IMR-90 (cell line): Measurements from ENCODE around the gene CAMK2N1. TPM values are rescaled to one million over a fixed set of nuclear protein-coding genes. Genes with fewer than 3 reads are reported as not detected.

ENCODE experiments used
- ATAC-seq: fragments of 200-7000 bp; cut with Tn5 transposase; 2 replicates; pipeline ENCODE4 v1.9.1; 2020; ENCODE audit warnings: low read depth, mild to moderate bottlenecking, moderate library complexity
- BruUV-seq: library from RNA; stranded (reverse); fragments of 400-500 nt; replicated peaks from 2 replicates; lab custom pipeline; 2021; lab: Mats Ljungman, UMichigan
- CTCF ChIA-PET: fragments of 300-600 bp; formaldehyde crosslinking; extraction: SDS; loops from one replicate; lab custom pipeline; 2021; ENCODE audit warnings: antibody characterized with exemption; lab: Yijun Ruan, JAX
- POLR2A ChIA-PET: fragments of 300-600 bp; sonication (Branson Sonifier 250); formaldehyde crosslinking; loops from one replicate; lab custom pipeline; 2022; ENCODE audit warnings: antibody characterized with exemption; ENCODE audit not compliant: unreplicated experiment; lab: Charles Lee
- DNase-seq: peaks from one replicate; pipeline ENCODE4 v3.0.0; 2013
- H2AFZ ChIP-seq: replicated peaks from 2 replicates; pipeline ENCODE3; 2013; ENCODE audit warnings: low read length, mild to moderate bottlenecking; ENCODE audit not compliant: poor library complexity
- H2AK5ac ChIP-seq: 2 replicates; pipeline ENCODE4 v1.6.1; 2013; ENCODE audit warnings: low read depth, low read length, inconsistent platforms
- H2AK9ac ChIP-seq: replicated peaks from 2 replicates; pipeline ENCODE3; 2013; ENCODE audit warnings: mild to moderate bottlenecking, low read depth, low read length, moderate library complexity; ENCODE audit not compliant: poor library complexity
- H2BK120ac ChIP-seq: 2 replicates; pipeline ENCODE4 v1.6.1; 2013; ENCODE audit warnings: low read depth, low read length, inconsistent platforms
- H2BK15ac ChIP-seq: 3 replicates; pipeline ENCODE4 v1.6.1; 2013; ENCODE audit warnings: low read depth, low read length, inconsistent platforms
- H2BK20ac ChIP-seq: 2 replicates; pipeline ENCODE4 v1.6.1; 2013; ENCODE audit warnings: low read depth, mild to moderate bottlenecking, inconsistent platforms, low read length, moderate library complexity
- H2BK5ac ChIP-seq: 2 replicates; pipeline ENCODE4 v1.6.1; 2013; ENCODE audit warnings: mild to moderate bottlenecking, low read depth, low read length, inconsistent platforms; ENCODE audit not compliant: poor library complexity, severe bottlenecking
- H3K14ac ChIP-seq: replicated peaks from 2 replicates; pipeline ENCODE4 v1.6.1; 2013; ENCODE audit warnings: low read depth, low read length, inconsistent platforms
- H3K18ac ChIP-seq: 2 replicates; pipeline ENCODE4 v1.6.1; 2013; ENCODE audit warnings: low read depth, low read length, control low read depth
- H3K23ac ChIP-seq: 2 replicates; pipeline ENCODE4 v1.6.1; 2013; ENCODE audit warnings: low read depth, low read length, inconsistent platforms
- H3K27ac ChIP-seq: 2 replicates; pipeline ENCODE4 v1.5.1; 2013; ENCODE audit warnings: mild to moderate bottlenecking, control low read depth, low read length; ENCODE audit not compliant: insufficient read depth
- H3K27me3 ChIP-seq: 2 replicates; pipeline ENCODE4 v1.6.1; 2013; ENCODE audit warnings: low read length; ENCODE audit not compliant: control insufficient read depth, insufficient read depth
- H3K36me3 ChIP-seq: 2 replicates; pipeline ENCODE4 v1.6.1; 2013; ENCODE audit warnings: low read length, mixed read lengths; ENCODE audit not compliant: control insufficient read depth, insufficient read depth
- H3K4ac ChIP-seq: 2 replicates; pipeline ENCODE4 v1.6.1; 2013; ENCODE audit warnings: low read depth, low read length, inconsistent platforms
- H3K4me1 ChIP-seq: 2 replicates; pipeline ENCODE4 v1.6.1; 2013; ENCODE audit warnings: low read length, mixed read lengths; ENCODE audit not compliant: control insufficient read depth, insufficient read depth
- H3K4me2 ChIP-seq: 2 replicates; pipeline ENCODE4 v1.6.1; 2013; ENCODE audit warnings: low read depth, mild to moderate bottlenecking, control low read depth, low read length, moderate library complexity
- H3K4me3 ChIP-seq: 2 replicates; pipeline ENCODE4 v1.5.1; 2013; ENCODE audit warnings: low read depth, mild to moderate bottlenecking, control low read depth, low read length, moderate library complexity; ENCODE audit not compliant: insufficient read depth
- H3K56ac ChIP-seq: 2 replicates; pipeline ENCODE4 v1.6.1; 2013; ENCODE audit warnings: low read length, inconsistent platforms; ENCODE audit not compliant: insufficient read depth; ENCODE audit errors: extremely low read depth
- H3K79me1 ChIP-seq, 2 experiments: 2 replicates each; pipeline ENCODE4 v1.6.1; 2013; ENCODE audit warnings: low read length in 2 of 2, inconsistent platforms in 1 of 2, low read depth in 1 of 2
- H3K9ac ChIP-seq: 2 replicates; pipeline ENCODE4 v1.6.1; 2013; ENCODE audit warnings: low read depth, low read length, control low read depth
- H3K9me1 ChIP-seq: 2 replicates; pipeline ENCODE4 v1.6.1; 2013; ENCODE audit warnings: low read length, inconsistent platforms; ENCODE audit not compliant: insufficient read depth
- H3K9me3 ChIP-seq: 2 replicates; pipeline ENCODE4 v1.6.1; 2013; ENCODE audit warnings: low read length; ENCODE audit not compliant: control insufficient read depth, insufficient read depth
- H4K20me1 ChIP-seq: 2 replicates; pipeline ENCODE4 v1.6.1; 2013; ENCODE audit warnings: low read length, inconsistent platforms; ENCODE audit not compliant: insufficient read depth
- H4K5ac ChIP-seq: 2 replicates; pipeline ENCODE4 v1.6.1; 2013; ENCODE audit warnings: mild to moderate bottlenecking, low read depth, low read length, control low read depth
- H4K8ac ChIP-seq, 2 experiments: 2 replicates each; pipeline ENCODE4 v1.6.1; 2013; ENCODE audit warnings: low read depth in 2 of 2, low read length in 2 of 2, control low read depth in 1 of 2, inconsistent platforms in 1 of 2
- H4K91ac ChIP-seq: 2 replicates; pipeline ENCODE4 v1.6.1; 2013; ENCODE audit warnings: low read depth, low read length, inconsistent platforms; ENCODE audit not compliant: insufficient read depth
- CHD1 ChIP-seq: IDR thresholded peaks from 2 replicates; pipeline ENCODE4 v1.6.1; 2012; ENCODE audit warnings: low read depth, low read length, improper control_type of control experiment
- FOS ChIP-seq: fragments of 150-350 bp; IDR thresholded peaks from 2 replicates; pipeline ENCODE4 v1.6.1; 2016; ENCODE audit warnings: low read depth, low read length
- MAFK ChIP-seq: IDR thresholded peaks from 2 replicates; pipeline ENCODE4 v1.6.1; 2012; ENCODE audit warnings: low read depth, low read length, improper control_type of control experiment
- MXI1 ChIP-seq: IDR thresholded peaks from 2 replicates; pipeline ENCODE4 v1.6.1; 2012; ENCODE audit warnings: low read depth, mild to moderate bottlenecking, low read length, moderate library complexity, borderline replicate concordance
- POLR2A ChIP-seq: IDR thresholded peaks from 2 replicates; pipeline ENCODE4 v1.6.1; 2012; ENCODE audit warnings: mild to moderate bottlenecking, low read depth, low read length
- RAD21 ChIP-seq: IDR thresholded peaks from 2 replicates; pipeline ENCODE4 v1.6.1; 2012; ENCODE audit warnings: low read length, improper control_type of control experiment
- RCOR1 ChIP-seq: IDR thresholded peaks from 2 replicates; pipeline ENCODE4 v1.6.1; 2012; ENCODE audit warnings: mild to moderate bottlenecking, low read length, improper control_type of control experiment; ENCODE audit not compliant: insufficient replicate concordance
- RFX5 ChIP-seq: IDR thresholded peaks from 2 replicates; pipeline ENCODE4 v1.8.0; 2012; ENCODE audit warnings: low read depth, mild to moderate bottlenecking, low read length, moderate library complexity
- SMC3 ChIP-seq: fragments of 150-350 bp; IDR thresholded peaks from 2 replicates; pipeline ENCODE4 v1.6.1; 2016; ENCODE audit warnings: low read depth, mild to moderate bottlenecking, antibody characterized with exemption, low read length, moderate library complexity
- WGBS, 2 experiments: methylation state at CpG; one replicate each; pipeline versions ENCODE4 v1.1.5 to v1.1.7; 2013; ENCODE audit warnings: missing lambda C conversion rate in 2 of 2; ENCODE audit not compliant: insufficient read length in 1 of 2; ENCODE audit errors: extremely low coverage in 2 of 2; 5-methylcytosine and 5-hydroxymethylcytosine counted together
- dilution Hi-C: fragments of 300-500 bp; cut with HindIII; formaldehyde crosslinking; loops from one replicate; pipeline ENCODE4 v1.14.3; 2018; ENCODE audit warnings: low sequenced_read_pairs; ENCODE audit not compliant: unreplicated experiment
- in situ Hi-C: fragments of 300-500 bp; cut with MboI; formaldehyde crosslinking; loops from 3 replicates; pipeline ENCODE4 v1.14.3; 2019; ENCODE audit warnings: low sequenced_read_pairs, inconsistent platforms, mixed read lengths
- intact Hi-C: fragments of 100-400 bp; cut with micrococcal nuclease; formaldehyde crosslinking; loops from 2 replicates; pipeline ENCODE4 v1.10.0; 2022
- polyA plus RNA-seq, 3 experiments: library from polyadenylated mRNA; depleted of rRNA; stranded (reverse); fragments of >200 nt; gene quantifications; 2 replicates each; pipeline ENCODE4 v1.2.3, GENCODE V29; 2012; ENCODE audit warnings: low replicate concordance in 1 of 3
- total RNA-seq: library from RNA; depleted of rRNA; stranded (reverse); fragments of >200 nt; gene quantifications from 2 replicates; pipeline ENCODE4 v1.2.3, GENCODE V29; 2012
- TF ChIP-seq, protein P1 (sequence below): fragments of 150-350 bp; IDR thresholded peaks from 2 replicates; pipeline ENCODE4 v1.6.1; 2017; ENCODE audit warnings: mild to moderate bottlenecking, antibody characterized with exemption, low read length, low read depth
- TF ChIP-seq, protein P2 (sequence below): fragments of 150-350 bp; IDR thresholded peaks from 2 replicates; pipeline ENCODE4 v1.6.1; 2016; ENCODE audit warnings: low read depth, mild to moderate bottlenecking, low read length, moderate library complexity, borderline replicate concordance

Gene CAMK2N1
- total and polyA plus RNA-seq, 2 of the 4 experiments (the other 2 are of a cell fraction) = 10.2 to 44.4 TPM

DNA sequence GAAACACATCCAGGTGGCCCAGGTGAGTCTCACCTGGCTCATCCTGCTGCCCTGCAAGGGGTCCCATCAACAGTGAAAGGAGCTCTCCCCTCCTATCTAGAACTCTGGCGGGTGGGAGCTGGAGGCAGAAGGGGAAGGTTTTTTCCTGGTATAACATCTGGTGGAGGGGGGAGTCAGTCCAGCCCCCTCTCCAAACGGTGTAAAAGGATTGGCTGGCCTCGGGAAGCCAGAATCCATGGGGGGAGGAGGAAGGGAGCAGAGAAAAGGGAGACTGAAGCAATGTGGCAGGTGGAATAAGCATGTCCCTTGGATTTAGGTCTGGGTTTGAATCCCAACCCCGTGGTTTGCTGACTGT is 1.2 kb upstream of the CAMK2N1 start:
- ATAC-seq (no peak), DNase-seq (no peak)
- in situ Hi-C loops = no loop called here
- ChIA-PET CTCF (no interaction called here), POLR2A (no interaction called here)
- no TSS peak for BruUV-seq
- Histone ChIP-seq H2BK120ac (peak overlapping the region; percentile 72), H3K9ac (peak overlapping the region; percentile 36), H3K27me3 (no peaks in the 10 kb centered on the region), H2AFZ (peak overlapping the region; percentile 93), H3K4ac (peak overlapping the region; percentile 64), H2AK5ac (peak overlapping the region; percentile 84), H3K14ac (peak overlapping the region; percentile 57; the same call in 1 of the 2 replicates), H4K8ac (peak overlapping the region in 1 of 2 experiments; percentile 63; a peak in 2 of 4 replicates), H3K27ac (no peak overlapping the region; the same call in 1 of the 2 replicates), H3K36me3 (peaks cover 12% of the 10 kb centered on the region; the same call in 1 of the 2 replicates), H3K4me2 (peak overlapping the region; percentile 41), H3K79me1 (peaks cover 4 to 10% of the 10 kb centered on the region in 2 experiments; a peak in 3 of 4 replicates), H4K5ac (0 out of 2 replicates have a peak overlapping the region, but pooled peaks have one; percentile 29), H4K91ac (no peak overlapping the region), H3K4me3 (no peak overlapping the region), H3K9me1 (no peaks in the 10 kb centered on the region), H3K56ac (no peak overlapping the region), H4K20me1 (peaks cover 18% of the 10 kb centered on the region), H3K23ac (no peak overlapping the region), H3K4me1 (peaks cover 5% of the 10 kb centered on the region), H2BK20ac (no peak overlapping the region), H3K9me3 (no peaks in the 10 kb centered on the region), H2BK5ac (no peak overlapping the region), H2AK9ac (peak overlapping the region; percentile 87), H2BK15ac (no peak overlapping the region), H3K18ac (no peak overlapping the region; the same call in 1 of the 2 replicates)
- intact Hi-C loops = no loop called here
- dilution Hi-C loops = no loop called here
- 20% methylated on average over 1 of the region's 4 CpGs; no CpG with 5 or more reads in 1 of the 2 experiments for WGBS, 2 experiments
- TF ChIP-seq RAD21 (no peak), MXI1 (no peak), FOS (no peak), CHD1 (no peak), MAFK (no peak), RFX5 (no peak), SMC3 (no peak), POLR2A (no peak), RCOR1 (no peak)
- TF ChIP-seq, protein P1, sequence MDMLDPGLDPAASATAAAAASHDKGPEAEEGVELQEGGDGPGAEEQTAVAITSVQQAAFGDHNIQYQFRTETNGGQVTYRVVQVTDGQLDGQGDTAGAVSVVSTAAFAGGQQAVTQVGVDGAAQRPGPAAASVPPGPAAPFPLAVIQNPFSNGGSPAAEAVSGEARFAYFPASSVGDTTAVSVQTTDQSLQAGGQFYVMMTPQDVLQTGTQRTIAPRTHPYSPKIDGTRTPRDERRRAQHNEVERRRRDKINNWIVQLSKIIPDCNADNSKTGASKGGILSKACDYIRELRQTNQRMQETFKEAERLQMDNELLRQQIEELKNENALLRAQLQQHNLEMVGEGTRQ = no peak
- TF ChIP-seq, protein P2, sequence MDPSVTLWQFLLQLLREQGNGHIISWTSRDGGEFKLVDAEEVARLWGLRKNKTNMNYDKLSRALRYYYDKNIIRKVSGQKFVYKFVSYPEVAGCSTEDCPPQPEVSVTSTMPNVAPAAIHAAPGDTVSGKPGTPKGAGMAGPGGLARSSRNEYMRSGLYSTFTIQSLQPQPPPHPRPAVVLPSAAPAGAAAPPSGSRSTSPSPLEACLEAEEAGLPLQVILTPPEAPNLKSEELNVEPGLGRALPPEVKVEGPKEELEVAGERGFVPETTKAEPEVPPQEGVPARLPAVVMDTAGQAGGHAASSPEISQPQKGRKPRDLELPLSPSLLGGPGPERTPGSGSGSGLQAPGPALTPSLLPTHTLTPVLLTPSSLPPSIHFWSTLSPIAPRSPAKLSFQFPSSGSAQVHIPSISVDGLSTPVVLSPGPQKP = no peak
